ENCODE data around the gene RMND1. TPM values are rescaled to one million over a fixed set of nuclear protein-coding genes. Genes with fewer than 3 reads are reported as not detected.

Gene RMND1
- polyA plus RNA-seq, 3 donors: 5.7 to 6.7 (median 6.6) TPM

GRCh38 chr6:151495380-151495779 lies 43.5 kb upstream of the RMND1 start:
- Mint-ChIP-seq H3K9me3 (no peaks in the 10 kb centered on the region), H3K27ac (peak overlapping the region in 4 of 7 donors; percentile 43 to 92 (median 66)), H3K4me1 (peaks cover 58% of the 10 kb centered on the region), H3K27me3 (ENCODE audit: low read depth in 3 of 3) (peaks cover 0 to 6% (median 4%) of the 10 kb centered on the region in 3 donors), H3K36me3 (no peaks in the 10 kb centered on the region), H3K4me3 (peak overlapping the region in 1 of 2 donors; percentile 97)
- Histone ChIP-seq H3K79me2 (ENCODE audit: insufficient read depth, low read length) (peaks cover 11% of the 10 kb centered on the region), H3K27ac (ENCODE audit: low read depth in 1 of 2, low read length in 2 of 2) (no peak overlapping the region), H3K27me3 (ENCODE audit: control insufficient read depth in 2 of 2, insufficient read depth in 2 of 2, low read length in 2 of 2) (no peaks in the 10 kb centered on the region), H2AFZ (ENCODE audit: insufficient read depth, low read depth, low read length, poor library complexity, severe bottlenecking) (no peak overlapping the region), H3K9me3 (replicated peaks in 1 of 2; ENCODE audit: control insufficient read depth in 1 of 2, insufficient read depth in 1 of 2, low read length in 2 of 2) (no peaks in the 10 kb centered on the region), H3K9ac (ENCODE audit: insufficient read depth, low read length, poor library complexity, severe bottlenecking) (no peak overlapping the region), H3K4me3 (replicated peaks in 1 of 3; ENCODE audit: low read depth in 2 of 3, low read length in 3 of 3) (peak overlapping the region in 1 of 3 experiments; percentile 87), H3K4me1 (ENCODE audit: control insufficient read depth in 1 of 2, insufficient read depth in 2 of 2, low read length in 2 of 2) (peaks cover 59 to 68% of the 10 kb centered on the region in 2 donors), H3K4me2 (replicated peaks; ENCODE audit: extremely low read depth, low read length, poor library complexity, severe bottlenecking) (peak overlapping the region; percentile 91), H3K36me3 (replicated peaks in 1 of 2; ENCODE audit: control insufficient read depth in 1 of 2, insufficient read depth in 2 of 2, low read length in 2 of 2) (no peaks in the 10 kb centered on the region), H4K20me1 (ENCODE audit: insufficient read depth, low read length) (no peaks in the 10 kb centered on the region)
- no peak for TF ChIP-seq CTCF (IDR thresholded peaks at IDR 0.05)
- no peak for DNase-seq
- intact Hi-C loops (cut with micrococcal nuclease): loop anchor here in 1 of 2 donors (2.0 kb wide), 1 partner anchor 19 kb away; no protein-coding TSS in a partner anchor
- 87% methylated on average over 6 of the region's 9 CpGs for WGBS (ENCODE audit: insufficient coverage)

- peak overlapping the region; percentile 91 to 95 for H3K27ac ChIP-seq (ENCODE audit: low read depth in 1 of 2, low read length in 2 of 2)
- H3K4me2 ChIP-seq (replicated peaks; ENCODE audit: extremely low read depth, low read length, poor library complexity, severe bottlenecking): peak overlapping the region; percentile 91
- intact Hi-C loops (cut with micrococcal nuclease): loop anchor here in 1 of 2 donors (2.0 to 5.0 kb wide), 2 partner anchors 18 to 43 kb away; partner anchors contain the start of gene RMND1
- no peak for TF ChIP-seq CTCF (IDR thresholded peaks at IDR 0.05)
- no peak for DNase-seq
- H3K9me3 Mint-ChIP-seq: no peaks in the 10 kb centered on the region
- H4K20me1 ChIP-seq (ENCODE audit: insufficient read depth, low read length): no peaks in the 10 kb centered on the region
- no peaks in the 10 kb centered on the region for H3K9me3 ChIP-seq (replicated peaks in 1 of 2; ENCODE audit: control insufficient read depth in 1 of 2, insufficient read depth in 1 of 2, low read length in 2 of 2)
- H3K36me3 ChIP-seq (replicated peaks in 1 of 2; ENCODE audit: control insufficient read depth in 1 of 2, insufficient read depth in 2 of 2, low read length in 2 of 2): no peaks in the 10 kb centered on the region
- H3K4me3 ChIP-seq (replicated peaks in 1 of 3; ENCODE audit: low read depth in 2 of 3, low read length in 3 of 3): peak overlapping the region; percentile 87 to 91 (median 88)
- WGBS (ENCODE audit: insufficient coverage): no CpG with 5 or more reads among the region's 4 CpGs
- H3K4me1 ChIP-seq (ENCODE audit: control insufficient read depth in 1 of 2, insufficient read depth in 2 of 2, low read length in 2 of 2): peaks cover 56 to 64% of the 10 kb centered on the region in 2 donors
- peaks cover 11% of the 10 kb centered on the region for H3K79me2 ChIP-seq (ENCODE audit: insufficient read depth, low read length)
- H3K27me3 ChIP-seq (ENCODE audit: control insufficient read depth in 2 of 2, insufficient read depth in 2 of 2, low read length in 2 of 2): no peaks in the 10 kb centered on the region
- peak overlapping the region; percentile 94 for H2AFZ ChIP-seq (ENCODE audit: insufficient read depth, low read depth, low read length, poor library complexity, severe bottlenecking)
- H3K27me3 Mint-ChIP-seq (ENCODE audit: low read depth in 3 of 3): peaks cover 0 to 6% (median 4%) of the 10 kb centered on the region in 3 donors
- peak overlapping the region; percentile 89 to 96 (median 93) for H3K27ac Mint-ChIP-seq
- H3K4me1 Mint-ChIP-seq: peaks cover 53% of the 10 kb centered on the region
- H3K9ac ChIP-seq (ENCODE audit: insufficient read depth, low read length, poor library complexity, severe bottlenecking): peak overlapping the region; percentile 90
- H3K36me3 Mint-ChIP-seq: no peaks in the 10 kb centered on the region
- H3K4me3 Mint-ChIP-seq: peak overlapping the region; percentile 92 to 97
Measured at GRCh38 chr6:151494936-151495320, 43.0 kb upstream of the RMND1 start.
